ENCODE data around the gene STK11.
A peak's percentile ranks its signal among the peaks of the same experiment; 100 is the strongest.

The STK11 gene

DNA sequence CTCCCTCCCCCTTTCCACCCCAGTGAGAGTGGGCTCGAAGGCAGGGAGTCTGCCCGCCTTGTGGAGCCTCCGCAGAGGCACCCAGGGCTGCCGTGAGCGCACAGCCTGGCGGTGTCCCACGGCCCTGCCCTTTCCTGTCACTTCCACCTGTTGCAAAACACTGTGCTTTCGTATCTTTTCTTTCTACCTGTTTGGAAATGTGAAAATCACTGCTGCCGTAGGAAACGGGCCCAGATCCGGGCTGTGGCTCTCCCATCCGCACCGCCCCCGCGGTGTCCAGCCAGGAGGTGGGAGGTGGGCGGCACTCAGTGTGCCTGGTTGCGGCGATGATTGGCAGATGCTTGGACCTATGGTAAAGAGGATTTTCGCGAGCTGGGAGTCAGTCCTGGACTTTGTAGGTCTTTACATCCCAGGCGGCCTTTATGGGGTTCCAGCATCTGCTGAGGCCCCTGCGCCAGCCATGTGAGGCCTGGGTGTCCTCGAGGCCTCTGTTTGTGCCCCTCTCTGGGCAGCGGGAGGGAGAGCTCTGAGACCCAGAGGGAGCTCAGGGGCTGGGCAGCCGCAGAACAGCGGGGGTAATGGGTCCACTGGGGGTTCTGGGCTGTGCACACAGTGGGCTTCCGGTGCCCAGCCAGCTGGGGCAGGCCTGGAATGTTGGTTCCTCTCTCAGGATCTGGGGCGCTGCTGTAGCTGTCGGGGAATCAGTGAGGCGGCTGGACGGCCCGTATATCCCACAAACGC is 6.1 kb downstream of the STK11 start:
- no peak overlapping the region for H3K9ac ChIP-seq (ENCODE audit: low read depth in 1 of 2, low read length in 2 of 2)

GRCh38 chr19:1213391-1214286 is 8.1 kb downstream of the STK11 start:
- Histone ChIP-seq H3K27me3 (ENCODE audit: control insufficient read depth in 2 of 2, insufficient read depth in 2 of 2, low read length in 2 of 2) (no peaks in the 10 kb centered on the region), H3K27ac (ENCODE audit: low read depth in 2 of 2, low read length in 2 of 2) (peak overlapping the region; percentile 80 to 90), H3K36me3 (ENCODE audit: control insufficient read depth in 2 of 2, insufficient read depth in 2 of 2, low read length in 2 of 2) (no peaks in the 10 kb centered on the region), H3K4me1 (ENCODE audit: control insufficient read depth in 2 of 2, insufficient read depth in 2 of 2, low read length in 2 of 2) (peaks cover 33 to 38% of the 10 kb centered on the region in 2 donors), H3K4me3 (ENCODE audit: low read length in 2 of 2) (peak overlapping the region; percentile 9 to 31), H3K9me3 (ENCODE audit: control insufficient read depth in 2 of 2, low read length in 2 of 2) (no peaks in the 10 kb centered on the region), H3K9ac (ENCODE audit: low read depth in 1 of 2, low read length in 2 of 2) (peak overlapping the region; percentile 50 to 52)

More for the DNA sequence above, 6.1 kb downstream of the STK11 start:
- Histone ChIP-seq H3K4me3 (ENCODE audit: low read length in 2 of 2) (no peak overlapping the region), H3K27ac (ENCODE audit: low read depth in 2 of 2, low read length in 2 of 2) (no peak overlapping the region), H3K9me3 (ENCODE audit: control insufficient read depth in 2 of 2, low read length in 2 of 2) (no peaks in the 10 kb centered on the region), H3K4me1 (ENCODE audit: control insufficient read depth in 2 of 2, insufficient read depth in 2 of 2, low read length in 2 of 2) (peaks cover 42 to 49% of the 10 kb centered on the region in 2 donors), H3K36me3 (ENCODE audit: control insufficient read depth in 2 of 2, insufficient read depth in 2 of 2, low read length in 2 of 2) (no peaks in the 10 kb centered on the region), H3K27me3 (ENCODE audit: control insufficient read depth in 2 of 2, insufficient read depth in 2 of 2, low read length in 2 of 2) (no peaks in the 10 kb centered on the region)

DNA sequence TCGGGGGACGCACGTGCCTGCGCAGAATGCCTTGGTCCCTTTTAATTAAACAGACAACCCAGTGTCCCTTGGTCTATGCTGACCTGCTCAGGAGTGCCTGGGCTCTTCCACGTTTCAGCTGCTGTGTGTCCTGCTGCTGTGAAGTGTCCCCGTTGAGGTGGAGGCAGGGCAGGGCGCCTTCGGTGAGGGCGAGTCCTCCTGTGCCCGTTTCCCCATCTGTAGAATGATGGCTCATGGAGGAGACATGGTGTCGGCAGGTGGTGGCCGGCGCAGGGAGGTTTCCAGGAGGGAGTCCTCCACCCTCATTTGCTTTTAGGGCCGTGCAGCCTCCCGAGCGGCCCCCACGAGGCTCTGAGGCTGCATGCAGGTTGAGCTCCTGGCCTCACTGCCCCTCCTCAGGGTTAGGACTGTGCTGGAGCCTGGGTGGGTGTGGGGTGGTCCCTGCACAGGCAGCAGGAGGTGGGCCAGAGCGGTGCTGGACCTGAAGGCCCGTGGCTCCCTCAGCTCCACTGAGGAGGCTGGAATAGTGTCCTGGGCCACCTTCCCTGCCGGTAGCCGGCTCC is 8.8 kb downstream of the STK11 start:
- Histone ChIP-seq H3K4me1 (ENCODE audit: control insufficient read depth in 2 of 2, insufficient read depth in 2 of 2, low read length in 2 of 2) (peaks cover 27 to 31% of the 10 kb centered on the region in 2 donors), H3K9me3 (ENCODE audit: control insufficient read depth in 2 of 2, low read length in 2 of 2) (no peaks in the 10 kb centered on the region), H3K4me3 (ENCODE audit: low read length in 2 of 2) (peak overlapping the region; percentile 9 to 31), H3K27me3 (ENCODE audit: control insufficient read depth in 2 of 2, insufficient read depth in 2 of 2, low read length in 2 of 2) (no peaks in the 10 kb centered on the region), H3K27ac (ENCODE audit: low read depth in 2 of 2, low read length in 2 of 2) (peak overlapping the region; percentile 80 to 90), H3K9ac (ENCODE audit: low read depth in 1 of 2, low read length in 2 of 2) (peak overlapping the region in 1 of 2 donors; percentile 50), H3K36me3 (ENCODE audit: control insufficient read depth in 2 of 2, insufficient read depth in 2 of 2, low read length in 2 of 2) (no peaks in the 10 kb centered on the region)

DNA sequence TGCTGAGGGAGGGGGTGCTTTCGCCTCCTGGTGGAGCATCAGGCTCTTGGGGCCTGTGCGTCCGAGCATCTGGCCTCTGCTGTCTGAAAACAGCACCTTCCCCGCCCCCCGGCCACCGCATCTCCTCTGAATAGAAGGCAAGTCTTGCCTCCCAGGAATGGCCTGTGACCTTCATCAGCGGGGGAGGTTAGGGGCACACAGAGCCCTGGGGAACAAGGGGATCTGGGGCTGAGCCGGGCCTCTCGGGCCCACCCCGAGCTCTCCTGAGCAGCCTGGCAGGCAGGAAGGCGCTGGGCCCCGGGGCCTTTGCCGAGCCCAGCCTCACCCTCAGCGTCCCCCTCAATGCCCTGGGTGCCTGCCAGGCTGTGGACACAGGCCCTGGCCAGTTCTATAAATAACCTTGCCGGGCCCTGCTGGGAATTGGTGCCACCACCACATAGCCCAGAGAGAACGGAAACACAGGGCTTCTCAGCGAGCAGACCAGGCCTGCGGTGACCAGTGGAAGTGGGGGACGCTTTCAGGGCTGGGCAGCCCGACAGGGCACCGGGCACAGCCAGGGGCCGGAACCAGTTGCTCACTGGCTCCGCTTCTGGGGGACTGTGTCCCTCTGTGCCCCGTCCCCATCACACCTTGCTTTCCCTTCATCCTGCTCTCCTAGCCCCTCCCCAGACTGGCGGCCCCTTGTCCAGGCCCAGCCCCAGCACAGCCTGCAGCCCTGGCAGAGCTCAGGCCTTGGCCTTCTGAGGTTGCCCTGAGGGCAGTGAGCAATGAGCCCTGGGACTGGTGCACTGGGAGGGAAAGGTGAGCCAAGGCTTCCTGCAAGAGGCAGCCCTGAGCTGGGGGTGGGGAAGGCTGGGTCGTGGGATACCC is 9.5 kb downstream of the STK11 start:
- no peak overlapping the region for H3K4me3 ChIP-seq (ENCODE audit: low read length in 2 of 2)
- no peaks in the 10 kb centered on the region for H3K9me3 ChIP-seq (ENCODE audit: control insufficient read depth in 2 of 2, low read length in 2 of 2)
- peaks cover 0 to 2% of the 10 kb centered on the region in 2 donors for H3K36me3 ChIP-seq (ENCODE audit: control insufficient read depth in 2 of 2, insufficient read depth in 2 of 2, low read length in 2 of 2)
- no peak overlapping the region for H3K9ac ChIP-seq (ENCODE audit: low read depth in 1 of 2, low read length in 2 of 2)
- H3K27ac ChIP-seq (ENCODE audit: low read depth in 2 of 2, low read length in 2 of 2) = peak overlapping the region; percentile 80 to 90
- peaks cover 22 to 25% of the 10 kb centered on the region in 2 donors for H3K4me1 ChIP-seq (ENCODE audit: control insufficient read depth in 2 of 2, insufficient read depth in 2 of 2, low read length in 2 of 2)
- no peaks in the 10 kb centered on the region for H3K27me3 ChIP-seq (ENCODE audit: control insufficient read depth in 2 of 2, insufficient read depth in 2 of 2, low read length in 2 of 2)

GRCh38 chr19:1216756-1217155 is 11.2 kb downstream of the STK11 start:
- Histone ChIP-seq H3K4me1 (ENCODE audit: control insufficient read depth in 2 of 2, insufficient read depth in 2 of 2, low read length in 2 of 2) (peaks cover 22 to 25% of the 10 kb centered on the region in 2 donors), H3K27me3 (ENCODE audit: control insufficient read depth in 2 of 2, insufficient read depth in 2 of 2, low read length in 2 of 2) (no peaks in the 10 kb centered on the region), H3K9me3 (ENCODE audit: control insufficient read depth in 2 of 2, low read length in 2 of 2) (no peaks in the 10 kb centered on the region), H3K9ac (ENCODE audit: low read depth in 1 of 2, low read length in 2 of 2) (no peak overlapping the region), H3K27ac (ENCODE audit: low read depth in 2 of 2, low read length in 2 of 2) (peak overlapping the region in 1 of 2 donors; percentile 16), H3K4me3 (ENCODE audit: low read length in 2 of 2) (no peak overlapping the region), H3K36me3 (ENCODE audit: control insufficient read depth in 2 of 2, insufficient read depth in 2 of 2, low read length in 2 of 2) (peaks cover 6 to 10% of the 10 kb centered on the region in 2 donors)

DNA sequence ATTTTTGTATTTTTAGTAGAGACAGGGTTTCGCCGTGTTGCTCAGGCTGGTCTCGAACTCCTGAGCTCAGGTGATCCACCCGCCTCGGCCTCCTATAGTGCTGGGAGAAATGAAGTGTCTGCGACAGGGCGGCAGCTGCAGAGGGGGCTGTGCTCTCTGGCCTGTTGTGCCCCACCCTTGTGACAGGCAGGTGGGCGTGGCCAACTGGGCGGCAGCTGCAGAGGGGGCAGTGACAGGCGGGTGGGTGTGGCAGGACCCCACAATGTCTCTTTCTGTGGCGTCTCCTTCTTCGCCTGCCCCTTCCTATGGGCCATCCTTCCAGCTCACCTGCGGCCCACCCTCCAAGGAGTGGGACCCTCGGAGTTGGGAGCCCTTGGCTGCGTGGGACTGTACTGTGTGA is 11.8 kb downstream of the STK11 start:
- Histone ChIP-seq H3K27me3 (ENCODE audit: control insufficient read depth in 2 of 2, insufficient read depth in 2 of 2, low read length in 2 of 2) (no peaks in the 10 kb centered on the region), H3K9me3 (ENCODE audit: control insufficient read depth in 2 of 2, low read length in 2 of 2) (no peaks in the 10 kb centered on the region), H3K27ac (ENCODE audit: low read depth in 2 of 2, low read length in 2 of 2) (peak overlapping the region in 1 of 2 donors; percentile 16), H3K36me3 (ENCODE audit: control insufficient read depth in 2 of 2, insufficient read depth in 2 of 2, low read length in 2 of 2) (peaks cover 6 to 10% of the 10 kb centered on the region in 2 donors), H3K4me3 (ENCODE audit: low read length in 2 of 2) (no peak overlapping the region), H3K9ac (ENCODE audit: low read depth in 1 of 2, low read length in 2 of 2) (no peak overlapping the region), H3K4me1 (ENCODE audit: control insufficient read depth in 2 of 2, insufficient read depth in 2 of 2, low read length in 2 of 2) (peaks cover 22 to 25% of the 10 kb centered on the region in 2 donors)

- Histone ChIP-seq H3K9me3 (ENCODE audit: control insufficient read depth in 2 of 2, low read length in 2 of 2) (no peaks in the 10 kb centered on the region), H3K4me1 (ENCODE audit: control insufficient read depth in 2 of 2, insufficient read depth in 2 of 2, low read length in 2 of 2) (peaks cover 15 to 16% of the 10 kb centered on the region in 2 donors), H3K27me3 (ENCODE audit: control insufficient read depth in 2 of 2, insufficient read depth in 2 of 2, low read length in 2 of 2) (no peaks in the 10 kb centered on the region), H3K9ac (ENCODE audit: low read depth in 1 of 2, low read length in 2 of 2) (no peak overlapping the region), H3K27ac (ENCODE audit: low read depth in 2 of 2, low read length in 2 of 2) (peak overlapping the region; percentile 41 to 68), H3K36me3 (ENCODE audit: control insufficient read depth in 2 of 2, insufficient read depth in 2 of 2, low read length in 2 of 2) (peaks cover 12 to 24% of the 10 kb centered on the region in 2 donors), H3K4me3 (ENCODE audit: low read length in 2 of 2) (no peak overlapping the region)
These were observed 13.4 kb downstream of the STK11 start for GRCh38 chr19:1218751-1219567.

DNA sequence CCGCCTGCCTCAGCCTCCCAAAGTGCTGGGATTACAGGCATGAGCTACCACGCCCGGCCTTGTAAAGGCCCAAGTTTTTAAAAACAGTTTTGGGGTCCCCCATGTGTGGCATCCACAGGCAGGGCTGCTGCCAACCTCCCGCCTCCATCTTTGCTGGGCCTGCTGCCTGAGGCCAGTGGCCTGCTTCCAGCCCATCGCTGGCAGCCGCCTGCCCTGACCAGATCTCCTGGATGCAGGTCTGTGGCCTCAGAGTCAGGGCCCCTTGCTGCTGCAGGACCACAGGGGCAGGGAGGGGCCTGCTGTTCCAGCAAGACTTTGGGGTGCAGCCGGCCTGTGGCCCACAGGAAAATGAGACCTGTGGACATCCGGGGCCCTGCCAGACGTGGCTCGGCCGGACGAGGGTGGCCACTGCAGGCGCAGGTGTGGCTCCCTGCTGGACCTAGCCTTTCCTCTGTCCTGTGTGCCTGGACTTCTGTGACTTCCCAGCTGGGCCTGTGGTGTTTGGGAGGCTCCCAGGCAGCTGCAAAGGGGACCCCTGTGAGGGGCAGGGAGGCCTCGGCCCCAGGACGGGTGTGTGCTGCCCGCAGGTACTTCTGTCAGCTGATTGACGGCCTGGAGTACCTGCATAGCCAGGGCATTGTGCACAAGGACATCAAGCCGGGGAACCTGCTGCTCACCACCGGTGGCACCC is 14.4 kb downstream of the STK11 start:
- no peaks in the 10 kb centered on the region for H3K9me3 ChIP-seq (ENCODE audit: control insufficient read depth in 2 of 2, low read length in 2 of 2)
- no peak overlapping the region for H3K4me3 ChIP-seq (ENCODE audit: low read length in 2 of 2)
- H3K36me3 ChIP-seq (ENCODE audit: control insufficient read depth in 2 of 2, insufficient read depth in 2 of 2, low read length in 2 of 2) = peaks cover 20 to 24% of the 10 kb centered on the region in 2 donors
- H3K4me1 ChIP-seq (ENCODE audit: control insufficient read depth in 2 of 2, insufficient read depth in 2 of 2, low read length in 2 of 2) = peaks cover 5 to 8% of the 10 kb centered on the region in 2 donors
- no peak overlapping the region for H3K9ac ChIP-seq (ENCODE audit: low read depth in 1 of 2, low read length in 2 of 2)
- H3K27me3 ChIP-seq (ENCODE audit: control insufficient read depth in 2 of 2, insufficient read depth in 2 of 2, low read length in 2 of 2) = no peaks in the 10 kb centered on the region
- H3K27ac ChIP-seq (ENCODE audit: low read depth in 2 of 2, low read length in 2 of 2) = no peak overlapping the region

Measured in mucosa of rectum (tissue), 2 donors.